ENCODE data around the gene ARHGAP24.
"Not testable (repeated sequence)": the region's sequence is repeated elsewhere in the genome, so short reads cannot be mapped to it uniquely, and the experiment has no call there.

The ARHGAP24 gene

GRCh38 chr4:85898231-85898630, 423.3 kb downstream of the ARHGAP24 start:
- TF ChIP-seq CTCF (IDR thresholded peaks at IDR 0.05; ENCODE audit: low read length) = no peak
- no peak for TF ChIP-seq EZH2 (optimal IDR thresholded peaks at IDR 0.05; ENCODE audit: low read depth, low read length)
- no peak for TF ChIP-seq EZH2phosphoT487 (IDR thresholded peaks at IDR 0.05; ENCODE audit: low read length)
- H2AFZ ChIP-seq (ENCODE audit: low read length) = no peak overlapping the region
- no peak overlapping the region for H3K27ac ChIP-seq (ENCODE audit: low read length)
- no peak overlapping the region for H3K4me2 ChIP-seq (ENCODE audit: low read depth, low read length)
- no peaks in the 10 kb centered on the region for H3F3A ChIP-seq (ENCODE audit: insufficient read depth, low read length)
- no peaks in the 10 kb centered on the region for H3K9me2 ChIP-seq (replicated peaks; ENCODE audit: insufficient read depth, low read length)
- no peak for DNase-seq
- no peaks in the 10 kb centered on the region for H3K9me3 ChIP-seq (replicated peaks; ENCODE audit: insufficient read depth, low read length)
- no peaks in the 10 kb centered on the region for H3K27me3 ChIP-seq (replicated peaks; ENCODE audit: insufficient read depth, low read length)
- H4K20me1 ChIP-seq (ENCODE audit: insufficient read depth, low read length) = no peaks in the 10 kb centered on the region
- no peaks in the 10 kb centered on the region for H3K4me1 ChIP-seq (ENCODE audit: low read length)
- no peaks in the 10 kb centered on the region for H3K36me3 ChIP-seq (replicated peaks; ENCODE audit: insufficient read depth, low read length)
- H3K4me3 ChIP-seq (ENCODE audit: low read length) = no peak overlapping the region
- H3K9ac ChIP-seq (ENCODE audit: low read length) = no peak overlapping the region
- H3K79me2 ChIP-seq (ENCODE audit: low read length) = no peaks in the 10 kb centered on the region

DNA sequence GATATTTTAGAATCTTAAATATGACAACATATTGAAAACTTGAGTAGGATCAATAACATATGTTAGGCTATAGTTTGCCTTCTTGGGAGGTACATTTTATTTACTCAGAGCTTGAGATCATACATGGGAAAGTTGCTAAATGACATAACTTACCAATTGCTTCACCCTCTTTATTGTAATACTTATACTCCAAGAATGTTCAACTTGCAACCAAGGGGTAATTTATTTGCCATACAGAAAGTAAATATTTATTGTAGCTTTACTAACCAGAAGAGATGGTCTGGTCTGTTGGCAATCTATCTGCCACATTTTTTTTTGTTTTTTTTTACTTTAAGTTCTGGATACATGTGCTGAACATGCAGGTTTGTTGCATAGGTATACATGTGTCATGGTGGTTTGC, 426.6 kb downstream of the ARHGAP24 start:
- no peak for DNase-seq
- H3K4me2 ChIP-seq (ENCODE audit: low read depth, low read length) = no peak overlapping the region
- H3K9ac ChIP-seq (ENCODE audit: low read length) = no peak overlapping the region
- H3K9me3 ChIP-seq (replicated peaks; ENCODE audit: insufficient read depth, low read length) = no peaks in the 10 kb centered on the region
- no peaks in the 10 kb centered on the region for H3K9me2 ChIP-seq (replicated peaks; ENCODE audit: insufficient read depth, low read length)
- H3K27me3 ChIP-seq (replicated peaks; ENCODE audit: insufficient read depth, low read length) = no peaks in the 10 kb centered on the region
- TF ChIP-seq EZH2 (optimal IDR thresholded peaks at IDR 0.05; ENCODE audit: low read depth, low read length) (no peak), EZH2phosphoT487 (IDR thresholded peaks at IDR 0.05; ENCODE audit: low read length) (no peak), CTCF (IDR thresholded peaks at IDR 0.05; ENCODE audit: low read length) (no peak)
- no peaks in the 10 kb centered on the region for H3K79me2 ChIP-seq (ENCODE audit: low read length)
- H4K20me1 ChIP-seq (ENCODE audit: insufficient read depth, low read length) = no peaks in the 10 kb centered on the region
- H3K4me1 ChIP-seq (ENCODE audit: low read length) = no peaks in the 10 kb centered on the region
- H3K4me3 ChIP-seq (ENCODE audit: low read length) = no peak overlapping the region
- no peak overlapping the region for H3K27ac ChIP-seq (ENCODE audit: low read length)
- H3K36me3 ChIP-seq (replicated peaks; ENCODE audit: insufficient read depth, low read length) = no peaks in the 10 kb centered on the region
- H3F3A ChIP-seq (ENCODE audit: insufficient read depth, low read length) = no peaks in the 10 kb centered on the region
- no peak overlapping the region for H2AFZ ChIP-seq (ENCODE audit: low read length)

DNA sequence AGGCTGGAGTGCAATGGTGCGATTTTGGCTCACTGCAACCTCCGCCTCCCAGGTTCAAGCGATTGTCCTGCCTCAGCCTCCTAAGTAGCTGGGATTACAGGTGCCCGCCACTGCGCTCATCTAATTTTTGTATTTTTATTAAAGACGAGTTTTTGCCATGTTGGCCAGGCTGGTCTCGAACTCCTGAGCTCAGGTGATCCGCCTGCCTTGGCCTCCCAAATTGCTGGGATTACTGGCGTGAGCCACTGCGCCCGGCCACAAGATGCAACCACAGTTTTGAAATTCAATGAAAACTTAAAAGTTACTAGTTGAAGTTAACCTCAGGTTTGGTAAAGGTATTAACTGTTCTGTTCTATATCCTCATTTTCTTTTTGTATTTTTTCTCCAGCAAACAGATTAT, 427.7 kb downstream of the ARHGAP24 start:
- not testable (repeated sequence) for DNase-seq; H3F3A ChIP-seq (ENCODE audit: insufficient read depth, low read length); H4K20me1 ChIP-seq (ENCODE audit: insufficient read depth, low read length); H3K79me2 ChIP-seq (ENCODE audit: low read length); H3K9me3 ChIP-seq (replicated peaks; ENCODE audit: insufficient read depth, low read length); H3K4me1 ChIP-seq (ENCODE audit: low read length); H2AFZ ChIP-seq (ENCODE audit: low read length); H3K36me3 ChIP-seq (replicated peaks; ENCODE audit: insufficient read depth, low read length); H3K4me2 ChIP-seq (ENCODE audit: low read depth, low read length); H3K9me2 ChIP-seq (replicated peaks; ENCODE audit: insufficient read depth, low read length); H3K27ac ChIP-seq (ENCODE audit: low read length); H3K9ac ChIP-seq (ENCODE audit: low read length); H3K4me3 ChIP-seq (ENCODE audit: low read length); H3K27me3 ChIP-seq (replicated peaks; ENCODE audit: insufficient read depth, low read length)

GRCh38 chr4:85905761-85906160, 430.8 kb downstream of the ARHGAP24 start:
- no peaks in the 10 kb centered on the region for H3K79me2 ChIP-seq (ENCODE audit: low read length)
- H3K9me2 ChIP-seq (replicated peaks; ENCODE audit: insufficient read depth, low read length) = no peaks in the 10 kb centered on the region
- TF ChIP-seq EZH2phosphoT487 (IDR thresholded peaks at IDR 0.05; ENCODE audit: low read length) = no peak
- TF ChIP-seq CTCF (IDR thresholded peaks at IDR 0.05; ENCODE audit: low read length) = no peak
- no peak for TF ChIP-seq EZH2 (optimal IDR thresholded peaks at IDR 0.05; ENCODE audit: low read depth, low read length)
- no peak overlapping the region for H3K9ac ChIP-seq (ENCODE audit: low read length)
- H2AFZ ChIP-seq (ENCODE audit: low read length) = no peak overlapping the region
- DNase-seq = no peak
- H3F3A ChIP-seq (ENCODE audit: insufficient read depth, low read length) = no peaks in the 10 kb centered on the region
- no peaks in the 10 kb centered on the region for H3K4me1 ChIP-seq (ENCODE audit: low read length)
- no peak overlapping the region for H3K4me3 ChIP-seq (ENCODE audit: low read length)
- no peak overlapping the region for H3K27ac ChIP-seq (ENCODE audit: low read length)
- no peak overlapping the region for H3K4me2 ChIP-seq (ENCODE audit: low read depth, low read length)
- H3K9me3 ChIP-seq (replicated peaks; ENCODE audit: insufficient read depth, low read length) = no peaks in the 10 kb centered on the region
- no peaks in the 10 kb centered on the region for H3K27me3 ChIP-seq (replicated peaks; ENCODE audit: insufficient read depth, low read length)
- H4K20me1 ChIP-seq (ENCODE audit: insufficient read depth, low read length) = no peaks in the 10 kb centered on the region
- H3K36me3 ChIP-seq (replicated peaks; ENCODE audit: insufficient read depth, low read length) = no peaks in the 10 kb centered on the region

Measured in MM.1S (cell line).